GM19468 (cell line): Measurements from ENCODE around the gene KRTAP5-10.
"Not testable (repeated sequence)": the region's sequence is repeated elsewhere in the genome, so short reads cannot be mapped to it uniquely, and the experiment has no call there.

Source experiments
- ATAC-seq: cut with Tn5 transposase; IDR thresholded peaks from one replicate; pipeline ENCODE4 v1.9.1; 2021; ENCODE audit warnings: mild to moderate bottlenecking, moderate library complexity, moderate number of reproducible peaks; ENCODE audit not compliant: unreplicated experiment; ENCODE audit errors: extremely low read depth

The KRTAP5-10 gene

GRCh38 chr11:71542382-71542781 is 23.0 kb upstream of the KRTAP5-10 start:
- ATAC-seq: no peak

GRCh38 chr11:71542879-71543777 is 22.2 kb upstream of the KRTAP5-10 start:
- no peak for ATAC-seq

- no peak for ATAC-seq
Measured at GRCh38 chr11:71543866-71544265, 21.5 kb upstream of the KRTAP5-10 start.

- ATAC-seq: no peak
Measured at GRCh38 chr11:71544525-71545214, 20.7 kb upstream of the KRTAP5-10 start.

- ATAC-seq: no peak
Measured at GRCh38 chr11:71545405-71545966, 19.9 kb upstream of the KRTAP5-10 start.

- no peak for ATAC-seq
Measured at GRCh38 chr11:71548120-71548519, 17.2 kb upstream of the KRTAP5-10 start, which contains the start of gene KRTAP5-9. TSS of gene KRTAP5-9 (plus strand) at chr11:71548420. CDS start at chr11:71548658, 238 bp downstream.

- ATAC-seq: no peak
Measured at GRCh38 chr11:71548716-71549151, 16.6 kb upstream of the KRTAP5-10 start.

- ATAC-seq: no peak
Measured at GRCh38 chr11:71551711-71552110, 13.7 kb upstream of the KRTAP5-10 start.

- no peak for ATAC-seq
Measured at GRCh38 chr11:71554996-71555395, 10.4 kb upstream of the KRTAP5-10 start.

- ATAC-seq: no peak
Measured at GRCh38 chr11:71555508-71555907, 9.9 kb upstream of the KRTAP5-10 start.

GRCh38 chr11:71556018-71556417 is 9.3 kb upstream of the KRTAP5-10 start:
- ATAC-seq: no peak

- ATAC-seq: no peak
Measured at GRCh38 chr11:71557257-71557656, 8.1 kb upstream of the KRTAP5-10 start.

- ATAC-seq: no peak
Measured at GRCh38 chr11:71558996-71559395, 6.4 kb upstream of the KRTAP5-10 start.

- ATAC-seq: no peak
Measured at GRCh38 chr11:71562120-71562519, 3.2 kb upstream of the KRTAP5-10 start.

- no peak for ATAC-seq
Measured at GRCh38 chr11:71563406-71563805, 2.0 kb upstream of the KRTAP5-10 start.

GRCh38 chr11:71564430-71564829 is 933 bp upstream of the KRTAP5-10 start:
- ATAC-seq: no peak

- ATAC-seq: no peak
Measured at GRCh38 chr11:71566081-71566620, 788 bp downstream of the KRTAP5-10 start.

- ATAC-seq: not testable (repeated sequence)
Measured at GRCh38 chr11:71566626-71567599, 1.6 kb downstream of the KRTAP5-10 start.

GRCh38 chr11:71567633-71568032 is 2.3 kb downstream of the KRTAP5-10 start:
- ATAC-seq: not testable (repeated sequence)
